ENCODE results near the gene CPXM1.
"Not testable (repeated sequence)": the region's sequence is repeated elsewhere in the genome, so short reads cannot be mapped to it uniquely, and the experiment has no call there.

The CPXM1 gene

DNA sequence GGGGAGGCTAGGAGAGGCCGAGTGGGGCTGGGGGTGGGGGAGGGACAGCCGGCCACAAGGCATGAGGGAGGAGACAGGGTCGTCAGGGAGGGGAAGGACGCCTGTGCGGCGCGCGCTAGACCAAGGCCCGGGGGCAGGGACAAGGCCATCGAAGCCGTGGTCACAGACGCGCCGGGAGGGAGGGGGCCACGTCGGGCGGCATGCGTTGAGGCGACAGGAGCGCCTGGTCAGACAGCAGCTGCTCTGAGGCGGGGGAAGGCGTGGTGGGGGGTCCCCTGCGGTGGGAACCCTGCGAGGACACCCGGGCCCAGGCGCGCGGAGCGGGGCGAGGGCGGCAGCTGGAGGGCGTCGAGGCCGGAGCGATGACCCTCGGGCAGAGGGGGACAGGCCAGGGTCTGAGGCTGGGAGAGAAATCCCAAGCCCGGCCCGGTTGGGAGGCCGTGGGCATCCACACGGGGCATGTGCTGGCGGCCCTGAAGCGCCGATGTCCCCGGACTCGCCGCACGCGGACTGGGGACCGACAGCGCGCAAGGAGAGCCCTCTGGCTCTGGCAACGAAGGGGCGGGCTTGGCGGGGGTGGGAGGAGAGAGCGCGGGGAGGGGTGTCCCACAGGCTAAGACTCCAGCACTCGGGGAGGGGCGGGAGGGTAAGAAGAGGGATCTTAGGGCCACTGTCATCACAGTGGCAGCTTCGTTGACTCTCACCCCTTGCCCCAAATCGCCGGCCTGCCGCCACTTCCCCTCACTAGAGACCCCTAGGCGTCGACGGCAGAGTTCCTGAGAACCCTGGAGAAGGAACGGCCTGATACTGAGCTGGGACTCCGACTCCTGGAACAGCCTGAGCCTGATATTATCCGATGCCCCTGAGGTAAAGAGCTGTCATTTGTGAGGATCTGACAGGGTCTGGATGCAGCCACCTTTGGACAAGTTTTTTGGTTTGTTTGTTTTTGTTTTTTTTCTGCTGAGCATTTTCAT lies 20.8 kb upstream of the CPXM1 start:
- no peak for ATAC-seq

DNA sequence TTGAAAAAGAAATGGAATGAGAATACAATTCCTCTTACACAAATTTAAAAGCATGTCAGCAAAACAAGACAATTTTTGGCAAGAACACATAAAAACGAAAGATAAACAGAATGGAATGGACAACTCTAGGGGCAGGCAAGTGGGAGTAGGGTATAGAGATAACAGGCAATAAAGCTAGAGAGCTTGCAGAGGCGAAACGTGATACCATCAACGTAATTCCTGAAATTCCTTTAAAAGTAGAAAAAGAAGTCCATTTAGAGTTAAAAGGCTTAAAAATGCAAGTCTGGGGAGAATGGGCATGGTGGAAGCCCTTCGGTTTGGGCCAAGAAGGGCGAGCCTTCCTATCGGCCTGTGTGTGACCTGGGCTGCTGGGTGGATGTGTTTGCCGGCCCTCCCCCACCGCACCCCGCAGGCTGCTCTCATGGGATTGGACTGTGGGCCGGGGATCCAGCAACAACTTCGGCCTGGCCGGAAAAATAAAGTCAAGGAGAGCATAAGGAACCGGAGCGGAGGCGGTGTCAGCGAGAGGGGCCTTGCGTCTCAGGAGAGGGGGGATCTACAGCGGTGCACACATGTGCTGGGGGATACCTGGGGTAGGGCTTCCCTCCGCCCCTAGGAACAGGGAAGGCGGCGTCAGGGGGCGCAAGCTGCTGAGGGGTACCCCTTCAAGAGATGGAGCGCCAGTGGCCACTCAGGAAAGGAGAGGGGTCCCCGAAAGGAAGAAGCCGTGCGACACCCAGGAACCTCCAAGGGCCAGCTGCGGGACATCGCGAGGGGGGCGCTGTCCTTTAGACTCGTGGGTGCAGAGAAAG lies 19.9 kb upstream of the CPXM1 start:
- ATAC-seq: no peak

GRCh38 chr20:2817891-2818595 lies 17.6 kb upstream of the CPXM1 start:
- ATAC-seq: no peak

DNA sequence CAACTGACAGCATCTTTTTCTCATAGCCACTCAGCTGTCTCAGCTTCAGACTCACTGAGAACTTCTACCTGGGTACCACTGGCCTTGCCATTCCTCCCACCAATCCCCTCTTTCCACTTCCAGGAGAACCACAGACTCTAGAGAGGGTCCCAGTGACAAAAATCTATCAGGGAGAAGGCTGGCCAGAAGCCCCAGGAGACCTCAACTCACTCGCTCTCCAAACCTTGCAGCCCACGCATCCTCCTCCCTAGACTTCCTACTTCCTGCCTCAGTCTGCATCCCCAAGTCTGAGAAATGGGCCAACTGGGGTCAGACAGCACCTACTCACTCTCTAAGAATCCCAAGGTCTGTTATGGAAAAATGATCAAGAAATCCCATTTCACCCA lies 16.9 kb upstream of the CPXM1 start:
- no peak for ATAC-seq

- ATAC-seq: no peak
Measured at GRCh38 chr20:2816583-2817340, 16.3 kb upstream of the CPXM1 start.

DNA sequence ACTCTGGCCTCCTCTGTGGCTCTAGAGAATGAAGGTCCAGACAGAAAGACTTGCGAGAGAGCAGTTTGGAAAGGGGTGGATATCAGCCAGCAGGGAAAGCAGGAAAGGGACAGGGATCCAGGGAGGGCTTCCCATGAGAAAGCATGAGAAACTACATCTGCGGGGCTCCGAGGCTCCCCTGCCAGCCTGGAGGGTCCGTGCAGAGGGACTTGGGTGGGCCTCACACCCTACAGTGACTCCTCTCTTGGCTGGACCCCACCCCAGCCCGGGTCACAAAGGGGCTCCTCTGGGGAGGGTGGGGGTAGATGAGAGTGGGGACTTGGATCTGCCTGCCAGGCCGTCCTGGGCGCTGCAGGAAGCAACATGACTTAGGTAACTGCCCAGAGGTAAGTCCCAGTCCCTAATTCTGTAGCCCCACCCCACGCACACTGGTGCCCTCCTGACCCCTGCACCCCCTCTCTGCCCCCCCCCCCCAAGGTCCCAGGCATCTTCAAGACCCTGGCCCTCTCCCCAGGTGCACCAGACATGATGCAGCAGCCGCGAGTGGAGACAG lies 15.7 kb upstream of the CPXM1 start, which contains the start of gene TMEM239:
Gene TMEM239, plus strand, starts transcription at position 335 of the 553 bp plus-strand sequence. Its CDS starts 191 bp downstream, at position 526.
- no peak for ATAC-seq

GRCh38 chr20:2815242-2815900 lies 14.9 kb upstream of the CPXM1 start:
- no peak for ATAC-seq

- no peak for ATAC-seq
Measured at GRCh38 chr20:2814587-2815051, 14.2 kb upstream of the CPXM1 start, which contains the start of gene C20orf141. TSS of gene C20orf141 (plus strand) at chr20:2814987. CDS start at chr20:2815185, 198 bp downstream.

- no peak for ATAC-seq
Measured at GRCh38 chr20:2814076-2814475, 13.6 kb upstream of the CPXM1 start.

- no peak for ATAC-seq
Measured at GRCh38 chr20:2812189-2812588, 11.8 kb upstream of the CPXM1 start.

GRCh38 chr20:2809690-2810089 lies 9.3 kb upstream of the CPXM1 start:
- no peak for ATAC-seq

DNA sequence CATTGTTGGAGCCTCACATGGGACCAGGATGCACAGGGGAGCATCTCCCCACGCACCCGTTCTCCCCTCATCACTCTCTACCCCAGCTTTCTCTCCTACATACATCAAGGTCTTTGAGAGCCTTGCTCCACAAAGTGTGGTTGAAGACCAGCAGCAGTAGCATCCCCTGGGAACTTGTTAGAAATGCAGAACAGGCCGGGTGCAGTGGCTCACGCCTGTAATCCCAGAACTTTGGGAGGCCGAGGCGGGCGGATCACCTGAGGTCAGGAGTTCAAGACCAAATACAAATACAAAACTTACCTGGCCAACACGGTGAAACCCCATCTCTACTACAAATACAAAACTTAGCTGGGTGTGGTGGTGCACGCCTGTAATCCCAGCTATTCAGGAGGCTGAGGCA lies 7.5 kb upstream of the CPXM1 start:
- not testable (repeated sequence) for ATAC-seq

DNA sequence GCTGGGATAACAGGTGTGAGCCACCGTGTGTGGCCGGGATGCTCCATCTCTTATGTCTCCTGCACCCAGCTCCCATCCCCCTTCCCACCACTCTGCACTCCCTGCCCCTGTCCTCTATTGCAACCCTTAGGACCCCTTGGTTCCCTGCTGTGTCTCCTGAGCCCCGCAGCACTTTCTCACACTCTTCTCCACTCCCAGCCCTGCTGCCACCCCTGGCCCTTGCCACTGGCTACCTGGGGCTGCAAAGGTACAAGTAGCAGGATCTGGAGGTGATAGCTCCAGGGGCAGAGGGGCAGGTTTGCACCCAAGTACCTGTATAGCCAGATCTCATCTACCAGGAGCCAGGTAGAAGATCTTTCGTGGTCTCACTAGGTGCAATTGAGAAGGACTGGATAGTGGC lies 6.6 kb upstream of the CPXM1 start:
- no peak for ATAC-seq

DNA sequence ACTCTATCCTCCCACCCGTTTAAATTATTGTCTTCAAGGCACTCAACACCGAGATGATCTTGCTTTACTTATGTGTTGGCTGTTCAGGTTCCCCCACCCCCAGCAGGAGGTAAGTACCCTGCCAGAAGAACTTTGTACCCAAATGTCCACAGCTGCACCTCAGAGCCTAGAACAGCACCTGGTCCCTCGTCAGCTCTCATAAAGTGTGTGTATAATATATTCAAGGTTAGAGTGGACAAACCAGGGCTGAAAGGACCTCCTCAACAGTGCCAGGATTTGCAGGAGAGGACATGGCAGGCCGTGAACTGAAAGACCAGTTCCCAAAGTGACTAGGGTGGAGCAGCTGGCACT lies 5.9 kb upstream of the CPXM1 start:
- ATAC-seq: no peak

DNA sequence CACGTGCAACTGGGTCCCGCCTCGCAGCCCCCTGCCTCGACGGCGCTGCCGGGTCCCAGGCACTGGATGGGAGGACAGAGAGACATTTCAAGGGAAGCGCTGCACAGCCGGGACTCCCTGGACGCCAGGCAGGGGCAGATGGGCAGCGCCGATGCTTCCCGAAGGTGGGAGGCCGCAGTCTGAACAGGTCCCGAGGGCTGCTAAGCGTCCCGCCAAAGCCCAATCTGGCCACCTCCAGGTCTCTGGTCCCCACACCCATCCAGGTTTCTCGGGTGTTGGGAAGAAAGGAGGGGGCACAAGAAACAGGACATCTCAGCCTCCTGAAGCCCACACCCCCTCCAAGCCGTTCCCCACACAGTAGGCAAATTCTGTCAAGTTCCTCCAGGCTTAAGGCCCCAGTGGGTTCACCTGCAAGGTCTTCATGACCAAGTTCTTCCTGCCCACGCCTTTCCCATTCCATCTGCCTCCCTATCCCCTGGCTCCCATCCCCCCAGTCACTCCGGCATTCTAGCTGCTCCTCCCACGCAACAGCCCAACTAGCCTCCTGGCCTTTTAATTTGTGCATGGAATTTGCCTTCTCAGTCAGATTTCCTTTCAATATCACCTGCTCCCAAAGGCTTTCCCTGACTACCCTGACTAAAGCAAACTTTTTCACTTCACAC lies 5.4 kb upstream of the CPXM1 start:
- no peak for ATAC-seq

GRCh38 chr20:2804852-2805688 lies 4.6 kb upstream of the CPXM1 start:
- no peak for ATAC-seq

GRCh38 chr20:2804041-2804828 lies 3.8 kb upstream of the CPXM1 start:
- no peak for ATAC-seq

- no peak for ATAC-seq
Measured at GRCh38 chr20:2801286-2801728, 880 bp upstream of the CPXM1 start.

All from activated CD4-positive, CD25-positive, alpha-beta regulatory T cell treated with anti-CD3 and anti-CD28 coated beads, Interleukin-2, amount 50 U/mL, for 24 hours (primary cell).